IPS-NIHi7 (cell line): ENCODE data around the gene EGFR.
A peak's percentile ranks its signal among the peaks of the same experiment; 100 is the strongest.

Experiments
- DNase-seq: peaks from one replicate; pipeline ENCODE4 v3.0.0; 2012; ENCODE audit warnings: mixed read lengths; ENCODE audit errors: extremely low spot score

Gene EGFR

GRCh38 chr7:55188590-55189138, 169.8 kb downstream of the EGFR start:
- DNase-seq: no peak

- no peak for DNase-seq
Measured at GRCh38 chr7:55189146-55189766, 170.4 kb downstream of the EGFR start.

GRCh38 chr7:55189878-55190436, 171.1 kb downstream of the EGFR start:
- DNase-seq: no peak

DNA sequence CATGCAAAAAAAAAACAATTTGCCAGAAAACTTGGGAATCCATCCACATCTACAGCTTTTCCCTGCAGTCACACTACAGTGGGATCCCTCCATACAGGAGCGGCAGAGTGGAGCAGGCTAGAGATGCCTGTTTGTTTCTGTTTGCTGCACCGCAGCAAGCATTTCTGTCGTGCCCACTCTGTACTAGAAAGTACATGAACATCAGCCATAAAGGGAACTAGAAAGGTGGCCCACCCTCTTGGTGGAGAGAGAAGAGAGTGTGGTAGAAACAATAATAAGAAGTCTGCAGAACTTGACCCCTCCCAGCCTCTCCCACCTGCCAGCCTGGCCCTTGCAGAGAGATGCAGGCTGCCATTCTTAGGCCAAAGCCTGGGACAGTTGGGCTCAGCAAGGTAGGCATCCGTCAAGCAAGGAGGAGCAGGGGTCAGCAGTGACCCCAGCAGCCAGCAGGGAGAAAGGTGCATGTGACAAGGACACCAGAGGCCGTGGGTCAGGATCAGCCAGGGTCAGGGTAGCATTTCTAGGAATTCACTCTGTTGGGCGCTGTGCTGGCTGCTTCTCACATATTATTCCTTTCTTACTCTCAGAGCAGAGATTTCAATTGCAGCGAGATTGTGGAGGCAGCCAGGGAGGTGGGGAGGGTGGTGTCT, 171.8 kb downstream of the EGFR start:
- DNase-seq: no peak

- DNase-seq: no peak
Measured at GRCh38 chr7:55191161-55191925, 172.5 kb downstream of the EGFR start.

- peak; percentile 40 for DNase-seq
Measured at GRCh38 chr7:55191926-55192692, 173.3 kb downstream of the EGFR start.

DNA sequence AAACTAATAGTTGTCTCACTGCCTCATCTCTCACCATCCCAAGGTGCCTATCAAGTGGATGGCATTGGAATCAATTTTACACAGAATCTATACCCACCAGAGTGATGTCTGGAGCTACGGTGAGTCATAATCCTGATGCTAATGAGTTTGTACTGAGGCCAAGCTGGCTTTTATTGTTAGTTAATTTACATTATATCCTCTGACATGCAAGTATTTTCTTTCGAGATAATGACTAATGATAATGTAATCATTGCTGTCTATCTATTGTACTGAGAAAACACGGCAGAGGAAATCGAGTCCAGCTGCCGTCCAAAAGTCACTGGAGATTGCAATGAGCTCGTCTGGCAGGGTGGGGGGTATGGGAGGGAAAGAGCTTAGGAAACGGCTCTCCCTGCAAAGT, 173.9 kb downstream of the EGFR start:
- DNase-seq: no peak

DNA sequence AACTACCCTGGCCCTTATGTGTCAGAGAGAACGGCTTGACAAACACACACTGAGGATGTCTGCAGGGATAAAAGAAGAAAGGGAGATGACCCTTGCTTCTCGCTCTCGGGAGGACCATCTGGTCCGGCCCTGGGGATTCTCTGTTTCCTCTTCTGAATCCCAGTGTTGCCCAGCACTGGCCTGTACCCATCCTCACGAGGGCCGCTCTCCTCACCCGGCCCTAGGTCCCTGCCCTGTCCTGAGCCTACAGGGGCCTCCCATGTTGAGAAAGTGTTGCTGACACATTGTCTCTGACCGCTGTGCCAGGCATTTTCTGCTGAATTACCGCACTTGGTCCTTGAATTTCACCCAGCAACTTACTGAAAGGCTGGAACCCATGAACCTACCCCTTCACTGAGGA, 174.4 kb downstream of the EGFR start:
- no peak for DNase-seq

GRCh38 chr7:55194522-55194921, 175.7 kb downstream of the EGFR start:
- no peak for DNase-seq

DNA sequence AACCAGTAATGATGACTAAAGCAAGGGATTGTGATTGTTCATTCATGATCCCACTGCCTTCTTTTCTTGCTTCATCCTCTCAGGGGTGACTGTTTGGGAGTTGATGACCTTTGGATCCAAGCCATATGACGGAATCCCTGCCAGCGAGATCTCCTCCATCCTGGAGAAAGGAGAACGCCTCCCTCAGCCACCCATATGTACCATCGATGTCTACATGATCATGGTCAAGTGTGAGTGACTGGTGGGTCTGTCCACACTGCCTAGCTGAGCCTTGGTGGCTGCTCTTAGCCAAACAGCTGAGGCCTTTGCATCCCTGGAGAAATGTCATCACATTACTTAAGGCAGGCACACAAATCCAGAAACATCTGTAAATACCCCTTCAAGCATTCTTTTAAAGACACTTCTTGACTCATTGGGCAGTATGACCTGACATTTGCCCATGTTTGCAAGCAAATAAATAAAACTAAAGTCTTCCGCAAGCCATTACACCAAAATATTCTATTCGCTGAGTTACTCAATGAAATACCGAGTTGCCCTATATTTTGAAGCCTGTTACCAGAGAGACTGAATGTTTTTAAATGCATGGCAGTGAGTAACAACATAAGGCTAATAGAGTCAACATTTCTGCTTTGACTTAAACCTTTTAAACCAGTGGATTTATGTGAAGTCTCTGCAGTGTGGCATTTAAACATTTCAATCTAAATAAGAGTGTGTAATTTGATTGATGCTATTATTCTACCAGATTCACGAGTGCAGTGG, 180.0 kb downstream of the EGFR start:
- DNase-seq: no peak

DNA sequence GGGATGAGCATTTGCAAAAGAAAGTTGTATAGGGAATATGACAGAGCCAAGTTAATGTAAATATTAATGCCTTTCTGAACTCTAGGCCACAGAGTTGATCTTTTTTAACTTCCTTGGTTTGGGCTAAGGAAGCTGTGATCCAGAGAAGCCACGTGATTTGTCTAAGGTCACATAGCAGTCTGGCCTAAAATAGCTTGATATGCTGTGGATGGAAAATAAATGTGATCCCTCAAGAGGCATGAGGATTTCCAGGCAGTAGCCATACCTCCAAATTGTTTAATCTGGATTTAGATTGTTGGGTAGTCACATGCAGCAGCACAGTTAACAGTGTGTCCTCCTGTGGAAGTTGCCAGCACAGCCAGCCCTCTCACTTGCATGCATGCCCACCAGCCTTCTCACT, 180.6 kb downstream of the EGFR start:
- DNase-seq: no peak

DNA sequence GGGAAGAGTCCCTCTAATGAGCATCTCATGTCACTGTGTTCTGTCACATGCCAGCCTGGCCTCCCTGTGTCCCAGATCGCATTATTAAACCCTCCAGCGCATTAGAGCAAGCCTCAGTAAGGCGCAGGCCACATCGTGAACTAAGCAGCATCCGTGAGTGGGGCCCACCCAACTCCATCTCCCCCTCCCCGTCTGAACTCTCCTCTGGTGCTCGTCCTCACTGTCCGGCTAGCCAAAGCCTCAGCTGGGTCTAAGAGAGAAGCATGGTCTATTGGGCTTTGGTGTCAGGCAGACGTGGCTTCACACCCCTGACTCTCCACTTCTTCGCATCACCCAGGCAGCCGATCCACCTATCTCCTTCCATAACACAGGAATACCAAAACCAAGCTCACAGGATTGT, 181.6 kb downstream of the EGFR start:
- DNase-seq: no peak

GRCh38 chr7:55202150-55202913, 183.5 kb downstream of the EGFR start:
- DNase-seq: no peak

- DNase-seq: no peak
Measured at GRCh38 chr7:55203300-55203699, 184.5 kb downstream of the EGFR start.

DNA sequence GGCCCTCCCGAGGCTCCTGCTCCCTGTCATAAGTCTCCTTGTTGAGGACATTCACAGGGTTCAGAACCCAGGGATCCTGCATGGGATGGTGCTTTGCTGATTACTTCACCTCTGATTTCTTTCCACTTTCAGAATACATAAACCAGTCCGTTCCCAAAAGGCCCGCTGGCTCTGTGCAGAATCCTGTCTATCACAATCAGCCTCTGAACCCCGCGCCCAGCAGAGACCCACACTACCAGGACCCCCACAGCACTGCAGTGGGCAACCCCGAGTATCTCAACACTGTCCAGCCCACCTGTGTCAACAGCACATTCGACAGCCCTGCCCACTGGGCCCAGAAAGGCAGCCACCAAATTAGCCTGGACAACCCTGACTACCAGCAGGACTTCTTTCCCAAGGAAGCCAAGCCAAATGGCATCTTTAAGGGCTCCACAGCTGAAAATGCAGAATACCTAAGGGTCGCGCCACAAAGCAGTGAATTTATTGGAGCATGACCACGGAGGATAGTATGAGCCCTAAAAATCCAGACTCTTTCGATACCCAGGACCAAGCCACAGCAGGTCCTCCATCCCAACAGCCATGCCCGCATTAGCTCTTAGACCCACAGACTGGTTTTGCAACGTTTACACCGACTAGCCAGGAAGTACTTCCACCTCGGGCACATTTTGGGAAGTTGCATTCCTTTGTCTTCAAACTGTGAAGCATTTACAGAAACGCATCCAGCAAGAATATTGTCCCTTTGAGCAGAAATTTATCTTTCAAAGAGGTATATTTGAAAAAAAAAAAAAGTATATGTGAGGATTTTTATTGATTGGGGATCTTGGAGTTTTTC, 186.5 kb downstream of the EGFR start:
- no peak for DNase-seq

GRCh38 chr7:55206235-55207029, 187.6 kb downstream of the EGFR start:
- no peak for DNase-seq

- no peak for DNase-seq
Measured at GRCh38 chr7:55207436-55208125, 188.8 kb downstream of the EGFR start.

GRCh38 chr7:55209366-55209765, 190.5 kb downstream of the EGFR start:
- DNase-seq: no peak
